HepG2 (cell line): ENCODE data around the gene ZNF621. TPM values are rescaled to one million over a fixed set of nuclear protein-coding genes. Genes with fewer than 3 reads are reported as not detected.
A peak's percentile ranks its signal among the peaks of the same experiment; 100 is the strongest.

Source experiments
- ELF3 ChIP-seq: IDR thresholded peaks from 2 replicates; pipeline ENCODE4 v1.6.1; 2016; ENCODE audit warnings: missing genetic modification reagents, missing compliant biosample characterization
- FOSL1 ChIP-seq: sonication (generic); formaldehyde crosslinking; IDR thresholded peaks from 2 replicates; pipeline ENCODE4 v1.9.0; 2021; ENCODE audit warnings: missing genetic modification reagents, borderline replicate concordance
- JDP2 ChIP-seq: sonication (generic); formaldehyde crosslinking; IDR thresholded peaks from 2 replicates; pipeline ENCODE4 v1.8.1; 2022; ENCODE audit warnings: missing genetic modification reagents, borderline replicate concordance
- JUND ChIP-seq: sonication (generic); formaldehyde crosslinking; IDR thresholded peaks from 2 replicates; pipeline ENCODE4 v1.8.0; 2022; ENCODE audit warnings: mild to moderate bottlenecking, missing genetic modification reagents
- TAF15 ChIP-seq: fragments of 200-400 bp; formaldehyde crosslinking; IDR thresholded peaks from one replicate; pipeline ENCODE4 v1.6.1; 2018; ENCODE audit warnings: mild to moderate bottlenecking, low read depth, low read length; ENCODE audit not compliant: poor library complexity, severe bottlenecking
- ZBTB21 ChIP-seq: sonication (generic); formaldehyde crosslinking; IDR thresholded peaks from 2 replicates; pipeline ENCODE4 v1.4.0; 2020; ENCODE audit warnings: missing genetic modification reagents
- ZBTB3 ChIP-seq: sonication (generic); formaldehyde crosslinking; IDR thresholded peaks from 2 replicates; pipeline ENCODE4 v1.4.0; 2020; ENCODE audit warnings: low read depth, mild to moderate bottlenecking, moderate library complexity, missing genetic modification reagents, borderline replicate concordance
- ZMYM3 ChIP-seq: sonication (generic); formaldehyde crosslinking; IDR thresholded peaks from 2 replicates; pipeline ENCODE4 v1.5.1; 2020; ENCODE audit warnings: mild to moderate bottlenecking, missing genetic modification reagents
- ZNF546 ChIP-seq: sonication (generic); formaldehyde crosslinking; conservative IDR thresholded peaks from 2 replicates; pipeline ENCODE4 v1.8.1; 2023; ENCODE audit warnings: mild to moderate bottlenecking, missing genetic modification reagents
- ZNF556 ChIP-seq: sonication (generic); formaldehyde crosslinking; IDR thresholded peaks from 2 replicates; pipeline ENCODE4 v1.4.0; 2020; ENCODE audit warnings: mild to moderate bottlenecking, missing genetic modification reagents, borderline replicate concordance
- ZNF672 ChIP-seq: sonication (generic); formaldehyde crosslinking; IDR thresholded peaks from 2 replicates; pipeline ENCODE4 v1.8.1; 2022; ENCODE audit warnings: missing genetic modification reagents
- polyA plus RNA-seq, 8 experiments: library from polyadenylated mRNA; depleted of rRNA in 3 of 8; stranded (reverse) in 7 of 8; unstranded in 1 of 8; fragments of >200 nt; fragmentation: Illumina TruSeq in 4 of 8; extraction: Trizol in 4 of 8; gene quantifications; 2 replicates each; pipeline versions ENCODE4 v1.2.1 to v1.2.3, GENCODE V29; 2011 to 2016; ENCODE audit warnings: low read depth in 4 of 8, missing spikeins in 1 of 8, mixed read lengths in 1 of 8; ENCODE audit not compliant: insufficient read depth in 1 of 8
- total RNA-seq, 5 experiments: library from RNA; depleted of rRNA; stranded (reverse); fragments of >200 nt; fragmentation: Illumina TruSeq; extraction: Trizol; gene quantifications; 2 replicates each; pipeline ENCODE4 v1.2.3, GENCODE V29; 2016; ENCODE audit warnings: low read depth in 1 of 5
- TF ChIP-seq, protein P1 (sequence below): sonication (generic); formaldehyde crosslinking; IDR thresholded peaks from 2 replicates; pipeline ENCODE4 v1.4.0; 2020; ENCODE audit warnings: missing genetic modification reagents, low read depth, mild to moderate bottlenecking, borderline replicate concordance
- TF ChIP-seq, protein P2 (sequence below): IDR thresholded peaks from 2 replicates; pipeline ENCODE4 v1.6.1; 2012; ENCODE audit warnings: inconsistent platforms
- TF ChIP-seq, protein P3 (sequence below), 2 experiments: sonication (generic) in 1 of 2; formaldehyde crosslinking in 1 of 2; IDR thresholded peaks; 2 replicates each; pipeline versions ENCODE4 v1.4.0 to v1.6.1; 2018 to 2020; ENCODE audit warnings: missing genetic modification reagents in 2 of 2, borderline replicate concordance in 1 of 2, low read depth in 1 of 2, mild to moderate bottlenecking in 1 of 2, missing biosample characterization in 1 of 2
- TF ChIP-seq, protein P4 (sequence below): sonication (generic); formaldehyde crosslinking; IDR thresholded peaks from 2 replicates; pipeline ENCODE4 v1.5.1; 2020; ENCODE audit warnings: mild to moderate bottlenecking, moderate library complexity, missing genetic modification reagents
- TF ChIP-seq, protein P5 (sequence below): sonication (generic); formaldehyde crosslinking; conservative IDR thresholded peaks from 2 replicates; pipeline ENCODE4 v1.8.0; 2022; ENCODE audit warnings: mild to moderate bottlenecking, moderate library complexity, missing genetic modification reagents
- TF ChIP-seq, protein P6 (sequence below): sonication (generic); formaldehyde crosslinking; IDR thresholded peaks from 2 replicates; pipeline ENCODE4 v1.5.0; 2020; ENCODE audit warnings: mild to moderate bottlenecking, missing genetic modification reagents, borderline replicate concordance

Gene ZNF621
- total and polyA plus RNA-seq, 2 of the 13 experiments (the other 11 are each of a cell fraction or from before 2014, with no cell fraction given): 13.2 to 14.9 TPM

DNA sequence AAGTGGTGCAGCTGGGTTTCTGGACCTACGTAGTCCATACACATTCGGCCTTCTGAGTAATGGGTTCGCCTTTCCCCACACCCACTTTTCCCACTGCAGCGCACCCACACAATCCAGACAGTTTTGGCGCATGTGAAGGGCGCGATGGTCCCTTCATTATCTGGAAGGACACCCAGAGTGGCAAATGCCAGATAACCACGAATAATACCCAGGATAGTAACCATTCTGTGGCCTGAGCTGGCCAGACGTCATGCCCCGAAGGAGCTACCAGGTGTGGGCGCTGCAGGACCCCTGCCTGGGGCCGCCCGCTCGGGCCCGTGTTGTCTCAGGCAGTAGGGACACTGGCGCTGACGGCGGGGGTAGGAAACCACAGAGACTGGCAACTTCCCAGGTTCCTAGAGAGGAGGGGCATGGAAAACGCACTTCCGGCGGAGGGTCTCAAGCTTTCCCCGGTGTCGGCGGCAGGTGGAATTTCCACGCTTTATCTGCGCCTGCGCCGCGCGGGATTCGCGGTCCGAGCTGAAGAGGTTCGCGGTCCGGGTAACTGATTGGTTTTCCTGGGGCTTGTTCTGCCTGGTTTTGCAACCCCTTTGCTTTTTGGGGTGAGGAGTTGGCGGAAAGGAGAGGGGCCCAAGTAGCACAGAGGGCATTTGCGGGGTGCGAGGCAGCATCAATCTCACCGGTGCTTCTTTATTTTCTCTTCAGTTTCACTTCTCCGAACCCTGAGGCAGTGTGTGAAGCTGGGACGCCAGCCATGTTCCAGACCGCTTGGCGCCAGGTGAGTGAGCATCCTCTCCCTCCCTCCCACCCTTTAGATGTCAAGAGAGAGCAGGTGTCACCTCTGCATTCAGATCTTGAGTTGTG lies 18.9 kb upstream of the ZNF621 start, which contains the start of gene ZNF620 (continued):
- TF ChIP-seq, protein P1, sequence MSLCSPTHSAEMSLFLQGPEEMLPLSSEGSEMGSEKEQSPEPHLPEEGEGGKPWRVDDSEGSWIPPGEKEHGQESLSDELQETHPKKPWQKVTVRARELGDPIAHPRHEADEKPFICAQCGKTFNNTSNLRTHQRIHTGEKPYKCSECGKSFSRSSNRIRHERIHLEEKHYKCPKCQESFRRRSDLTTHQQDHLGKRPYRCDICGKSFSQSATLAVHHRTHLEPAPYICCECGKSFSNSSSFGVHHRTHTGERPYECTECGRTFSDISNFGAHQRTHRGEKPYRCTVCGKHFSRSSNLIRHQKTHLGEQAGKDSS (CRISPR knock-in tag): 0 out of 2 replicates have a peak, but pooled peaks have one; percentile 38
- TF ChIP-seq, protein P2, sequence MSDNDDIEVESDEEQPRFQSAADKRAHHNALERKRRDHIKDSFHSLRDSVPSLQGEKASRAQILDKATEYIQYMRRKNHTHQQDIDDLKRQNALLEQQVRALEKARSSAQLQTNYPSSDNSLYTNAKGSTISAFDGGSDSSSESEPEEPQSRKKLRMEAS: peak; percentile 77; the same call in 1 of the 2 replicates
- peak; percentile 32; the same call in 1 of the 2 replicates for TF ChIP-seq ZNF556 (CRISPR knock-in tag)
- TF ChIP-seq, protein P3, sequence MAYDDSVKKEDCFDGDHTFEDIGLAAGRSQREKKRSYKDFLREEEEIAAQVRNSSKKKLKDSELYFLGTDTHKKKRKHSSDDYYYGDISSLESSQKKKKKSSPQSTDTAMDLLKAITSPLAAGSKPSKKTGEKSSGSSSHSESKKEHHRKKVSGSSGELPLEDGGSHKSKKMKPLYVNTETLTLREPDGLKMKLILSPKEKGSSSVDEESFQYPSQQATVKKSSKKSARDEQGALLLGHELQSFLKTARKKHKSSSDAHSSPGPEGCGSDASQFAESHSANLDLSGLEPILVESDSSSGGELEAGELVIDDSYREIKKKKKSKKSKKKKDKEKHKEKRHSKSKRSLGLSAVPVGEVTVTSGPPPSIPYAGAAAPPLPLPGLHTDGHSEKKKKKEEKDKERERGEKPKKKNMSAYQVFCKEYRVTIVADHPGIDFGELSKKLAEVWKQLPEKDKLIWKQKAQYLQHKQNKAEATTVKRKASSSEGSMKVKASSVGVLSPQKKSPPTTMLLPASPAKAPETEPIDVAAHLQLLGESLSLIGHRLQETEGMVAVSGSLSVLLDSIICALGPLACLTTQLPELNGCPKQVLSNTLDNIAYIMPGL (CRISPR knock-in tag; IDR thresholded peaks at IDR 0.05; ENCODE audit: borderline replicate concordance in 1 of 2, low read depth in 1 of 2): peak; percentile 86 to 90
- TF ChIP-seq TAF15: no peak
- no peak for TF ChIP-seq JUND (CRISPR knock-in tag)
- peak; percentile 60; the same call in 1 of the 2 replicates for TF ChIP-seq ELF3 (CRISPR knock-in tag)
- peak; percentile 27; the same call in 1 of the 2 replicates for TF ChIP-seq ZMYM3 (CRISPR knock-in tag)
- no peak for TF ChIP-seq ZBTB21
- TF ChIP-seq, protein P4, sequence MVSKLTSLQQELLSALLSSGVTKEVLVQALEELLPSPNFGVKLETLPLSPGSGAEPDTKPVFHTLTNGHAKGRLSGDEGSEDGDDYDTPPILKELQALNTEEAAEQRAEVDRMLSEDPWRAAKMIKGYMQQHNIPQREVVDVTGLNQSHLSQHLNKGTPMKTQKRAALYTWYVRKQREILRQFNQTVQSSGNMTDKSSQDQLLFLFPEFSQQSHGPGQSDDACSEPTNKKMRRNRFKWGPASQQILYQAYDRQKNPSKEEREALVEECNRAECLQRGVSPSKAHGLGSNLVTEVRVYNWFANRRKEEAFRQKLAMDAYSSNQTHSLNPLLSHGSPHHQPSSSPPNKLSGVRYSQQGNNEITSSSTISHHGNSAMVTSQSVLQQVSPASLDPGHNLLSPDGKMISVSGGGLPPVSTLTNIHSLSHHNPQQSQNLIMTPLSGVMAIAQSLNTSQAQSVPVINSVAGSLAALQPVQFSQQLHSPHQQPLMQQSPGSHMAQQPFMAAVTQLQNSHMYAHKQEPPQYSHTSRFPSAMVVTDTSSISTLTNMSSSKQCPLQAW (CRISPR knock-in tag): peak; percentile 94
- TF ChIP-seq, protein P5, sequence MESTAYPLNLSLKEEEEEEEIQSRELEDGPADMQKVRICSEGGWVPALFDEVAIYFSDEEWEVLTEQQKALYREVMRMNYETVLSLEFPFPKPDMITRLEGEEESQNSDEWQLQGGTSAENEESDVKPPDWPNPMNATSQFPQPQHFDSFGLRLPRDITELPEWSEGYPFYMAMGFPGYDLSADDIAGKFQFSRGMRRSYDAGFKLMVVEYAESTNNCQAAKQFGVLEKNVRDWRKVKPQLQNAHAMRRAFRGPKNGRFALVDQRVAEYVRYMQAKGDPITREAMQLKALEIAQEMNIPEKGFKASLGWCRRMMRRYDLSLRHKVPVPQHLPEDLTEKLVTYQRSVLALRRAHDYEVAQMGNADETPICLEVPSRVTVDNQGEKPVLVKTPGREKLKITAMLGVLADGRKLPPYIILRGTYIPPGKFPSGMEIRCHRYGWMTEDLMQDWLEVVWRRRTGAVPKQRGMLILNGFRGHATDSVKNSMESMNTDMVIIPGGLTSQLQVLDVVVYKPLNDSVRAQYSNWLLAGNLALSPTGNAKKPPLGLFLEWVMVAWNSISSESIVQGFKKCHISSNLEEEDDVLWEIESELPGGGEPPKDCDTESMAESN (CRISPR knock-in tag): 0 out of 2 replicates have a peak, but pooled peaks have one; percentile 24
- TF ChIP-seq JDP2 (CRISPR knock-in tag): no peak
- TF ChIP-seq ZNF672 (CRISPR knock-in tag): no peak
- TF ChIP-seq FOSL1 (CRISPR knock-in tag): no peak
- peak; percentile 73 for TF ChIP-seq ZNF546
- TF ChIP-seq, protein P6, sequence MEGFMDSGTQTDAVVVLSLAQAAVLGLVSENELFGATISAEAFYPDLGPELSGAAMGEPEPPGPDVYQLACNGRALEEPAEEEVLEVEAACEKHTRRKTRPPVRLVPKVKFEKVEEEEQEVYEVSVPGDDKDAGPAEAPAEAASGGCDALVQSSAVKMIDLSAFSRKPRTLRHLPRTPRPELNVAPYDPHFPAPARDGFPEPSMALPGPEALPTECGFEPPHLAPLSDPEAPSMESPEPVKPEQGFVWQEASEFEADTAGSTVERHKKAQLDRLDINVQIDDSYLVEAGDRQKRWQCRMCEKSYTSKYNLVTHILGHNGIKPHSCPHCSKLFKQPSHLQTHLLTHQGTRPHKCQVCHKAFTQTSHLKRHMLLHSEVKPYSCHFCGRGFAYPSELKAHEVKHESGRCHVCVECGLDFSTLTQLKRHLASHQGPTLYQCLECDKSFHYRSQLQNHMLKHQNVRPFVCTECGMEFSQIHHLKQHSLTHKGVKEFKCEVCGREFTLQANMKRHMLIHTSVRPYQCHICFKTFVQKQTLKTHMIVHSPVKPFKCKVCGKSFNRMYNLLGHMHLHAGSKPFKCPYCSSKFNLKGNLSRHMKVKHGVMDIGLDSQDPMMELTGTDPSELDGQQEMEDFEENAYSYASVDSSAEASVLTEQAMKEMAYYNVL (CRISPR knock-in tag): 0 out of 2 replicates have a peak, but pooled peaks have one; percentile 67
- no peak for TF ChIP-seq ZBTB3
